Fibroblast of skin of right quadriceps (primary cell): Measurements from ENCODE around the gene IDUA.
A peak's percentile ranks its signal among the peaks of the same experiment; 100 is the strongest.
"Not testable (repeated sequence)": the region's sequence is repeated elsewhere in the genome, so short reads cannot be mapped to it uniquely, and the experiment has no call there.

Experiments
- DNase-seq: peaks from one replicate; pipeline ENCODE4 v3.0.0-alpha.2; 2013

The IDUA gene

DNA sequence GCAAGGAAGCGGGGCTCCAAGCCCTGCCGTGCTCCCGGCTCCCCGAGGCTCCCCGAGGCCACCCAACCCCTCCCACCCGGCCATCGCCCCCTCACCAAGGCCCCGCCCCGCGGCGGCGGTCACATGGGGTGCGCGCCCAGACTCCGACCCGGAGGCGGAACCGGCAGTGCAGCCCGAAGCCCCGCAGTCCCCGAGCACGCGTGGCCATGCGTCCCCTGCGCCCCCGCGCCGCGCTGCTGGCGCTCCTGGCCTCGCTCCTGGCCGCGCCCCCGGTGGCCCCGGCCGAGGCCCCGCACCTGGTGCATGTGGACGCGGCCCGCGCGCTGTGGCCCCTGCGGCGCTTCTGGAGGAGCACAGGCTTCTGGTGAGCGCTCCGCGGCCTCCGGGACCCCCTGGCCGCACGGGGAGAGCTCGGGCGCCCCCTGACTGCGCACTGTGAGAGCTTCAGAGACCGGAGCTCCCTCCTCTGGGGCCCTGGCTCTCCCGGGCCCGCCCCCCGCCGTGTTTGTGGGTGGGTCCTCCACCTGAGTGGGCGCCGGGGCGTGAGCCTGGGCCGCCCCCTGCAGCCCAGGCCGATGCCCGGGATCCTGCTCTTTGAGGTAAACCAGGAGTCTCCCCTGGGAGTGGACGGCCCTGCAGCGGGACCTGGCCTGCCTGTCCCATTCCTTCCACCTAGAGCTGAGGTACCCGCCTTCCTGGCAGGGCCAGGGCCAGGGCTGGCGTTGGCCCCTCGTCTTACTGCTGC, at the start of gene IDUA:
Gene IDUA (plus strand): TSS at position 166 of the 745 bp plus-strand sequence. CDS start 41 bp downstream, at position 207.
- DNase-seq: peak; percentile 63

DNA sequence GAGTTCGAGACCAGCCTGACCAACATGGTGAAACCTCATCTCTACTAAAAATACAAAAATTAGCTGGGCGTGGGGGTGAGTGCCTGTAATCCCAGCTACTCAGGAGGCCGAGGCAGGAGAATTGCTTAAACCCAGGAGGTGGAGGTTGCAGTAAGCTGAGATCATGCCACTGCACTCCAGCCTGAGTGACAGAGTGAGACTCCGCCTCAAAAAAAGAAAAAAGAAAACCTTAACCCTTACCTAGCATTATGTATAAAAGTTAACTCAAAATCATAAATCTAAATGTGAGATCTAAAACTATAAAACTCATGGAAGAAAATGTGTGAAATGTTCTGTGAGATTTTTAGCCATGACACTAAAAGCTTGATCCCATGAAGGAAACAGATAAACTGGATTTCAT, 47.3 kb upstream of the IDUA start:
- DNase-seq: not testable (repeated sequence)

DNA sequence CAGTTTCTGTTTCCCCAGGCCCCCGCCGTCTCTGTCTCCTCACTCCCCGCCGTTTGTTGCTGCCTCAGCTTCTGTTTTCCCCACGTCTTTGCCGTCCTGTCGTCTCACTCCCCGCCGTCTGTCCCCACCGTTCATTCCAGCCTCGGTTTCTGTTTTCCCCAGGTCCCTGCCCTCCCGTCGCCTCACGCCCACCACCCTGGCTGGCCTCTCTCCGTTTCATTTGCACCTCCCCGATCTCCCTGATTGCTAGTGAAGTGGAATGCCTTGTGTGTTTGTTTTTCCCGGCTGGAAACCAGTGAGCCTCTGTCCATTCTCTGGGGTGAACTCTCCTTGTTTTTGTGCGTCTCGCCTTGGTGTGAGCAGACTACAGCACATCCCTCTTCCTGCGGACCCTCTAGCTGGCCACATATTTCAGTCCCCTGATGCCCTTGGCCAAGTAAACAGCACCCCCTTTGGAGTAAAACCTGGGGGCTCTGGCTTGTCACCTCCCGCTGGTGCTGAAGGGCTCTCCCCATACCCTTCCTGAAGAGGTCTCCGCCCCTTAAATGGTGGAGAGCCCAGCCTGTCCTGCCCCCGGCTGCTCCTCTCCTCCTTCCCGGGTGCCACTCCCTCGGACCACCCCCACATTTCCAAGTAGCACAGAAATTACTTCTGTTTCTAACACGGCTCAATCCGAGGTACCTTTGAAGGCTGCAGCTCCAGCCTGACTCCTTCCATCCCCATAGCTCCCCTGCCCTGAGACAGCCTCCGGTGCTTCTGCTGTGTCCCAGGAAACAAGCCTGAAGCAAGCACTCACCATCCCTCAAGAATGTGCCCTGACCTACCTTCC, 41.4 kb upstream of the IDUA start:
- DNase-seq: no peak

DNA sequence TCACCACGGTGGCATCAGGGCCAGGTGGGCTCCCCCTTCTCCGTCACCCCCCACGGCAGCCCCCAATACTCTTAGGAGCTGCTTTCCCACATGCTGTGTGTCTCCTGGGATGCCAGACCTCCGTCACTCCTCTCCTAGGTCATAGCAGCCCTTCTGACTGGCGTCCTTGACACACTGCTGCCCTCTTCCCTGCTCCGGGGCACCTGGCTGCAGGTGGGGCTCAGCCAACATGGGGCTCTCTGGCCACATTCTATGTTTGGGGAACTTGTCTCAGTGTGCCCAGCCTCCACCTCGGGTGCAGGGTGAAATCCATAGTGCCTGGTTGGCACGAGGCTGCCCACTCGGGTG, 40.8 kb upstream of the IDUA start:
- DNase-seq: no peak

DNA sequence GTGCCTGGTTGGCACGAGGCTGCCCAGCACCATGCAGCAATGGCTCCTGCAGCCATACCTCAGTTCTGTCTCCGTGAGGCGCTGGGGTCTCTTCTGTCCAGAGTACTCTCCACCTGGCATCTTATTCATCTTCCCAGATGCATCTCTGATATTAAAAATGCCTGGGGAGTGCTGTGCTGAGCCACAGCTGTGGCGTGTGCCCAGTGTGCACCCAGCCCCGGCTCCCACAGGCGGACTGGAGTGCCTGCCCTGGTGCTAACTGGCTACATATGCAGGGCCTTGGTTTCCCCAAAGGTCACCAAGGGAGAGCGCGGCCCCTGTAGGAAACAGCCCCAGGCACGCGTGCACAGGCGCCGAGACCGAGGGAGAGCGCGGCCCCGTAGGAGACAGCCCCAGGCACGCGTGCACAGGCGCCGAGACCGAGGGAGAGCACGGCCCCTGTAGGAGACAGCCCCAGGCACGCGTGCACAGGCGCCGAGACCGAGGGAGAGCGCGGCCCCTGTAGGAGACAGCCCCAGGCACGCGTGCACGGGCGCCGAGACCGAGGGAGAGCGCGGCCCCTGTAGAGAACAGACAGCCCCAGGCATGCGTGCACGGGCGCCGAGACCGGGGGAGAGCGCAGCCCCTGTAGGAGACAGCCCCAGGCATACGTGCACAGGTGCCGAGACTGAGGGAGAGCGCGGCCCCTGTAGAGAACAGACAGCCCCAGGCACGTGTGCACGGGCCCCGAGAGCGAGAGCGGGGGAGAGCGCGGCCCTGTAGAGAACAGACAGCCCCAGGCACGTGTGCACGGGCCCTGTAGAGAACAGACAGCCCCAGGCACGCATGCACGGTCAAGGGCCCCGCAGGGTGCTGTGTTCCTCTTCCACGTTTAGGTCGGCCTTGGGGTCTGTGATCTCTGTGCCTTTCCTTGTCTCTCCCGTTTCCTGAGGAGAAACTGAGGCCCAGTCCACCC, 40.0 kb upstream of the IDUA start:
- no peak for DNase-seq

DNA sequence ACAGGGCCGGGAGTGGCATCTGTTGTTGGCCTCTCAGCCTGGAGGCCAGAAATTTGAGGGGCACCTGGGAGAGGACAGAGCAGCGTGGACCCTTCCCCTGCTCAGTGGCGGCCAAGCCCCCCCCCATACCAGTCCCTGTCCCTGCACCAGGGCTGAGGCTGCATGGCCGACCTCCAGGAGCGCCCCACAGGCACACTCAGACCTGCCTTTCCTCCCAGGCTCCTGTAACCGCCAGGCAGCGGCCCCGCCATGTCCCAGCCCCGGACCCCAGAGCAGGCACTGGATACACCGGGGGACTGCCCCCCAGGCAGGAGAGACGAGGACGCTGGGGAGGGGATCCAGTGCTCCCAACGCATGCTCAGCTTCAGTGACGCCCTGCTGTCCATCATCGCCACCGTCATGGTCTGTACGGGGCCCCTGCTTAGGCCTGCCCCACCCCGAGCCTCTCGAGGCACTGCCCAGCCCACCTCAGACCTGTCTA, 39.3 kb upstream of the IDUA start:
- DNase-seq: no peak

DNA sequence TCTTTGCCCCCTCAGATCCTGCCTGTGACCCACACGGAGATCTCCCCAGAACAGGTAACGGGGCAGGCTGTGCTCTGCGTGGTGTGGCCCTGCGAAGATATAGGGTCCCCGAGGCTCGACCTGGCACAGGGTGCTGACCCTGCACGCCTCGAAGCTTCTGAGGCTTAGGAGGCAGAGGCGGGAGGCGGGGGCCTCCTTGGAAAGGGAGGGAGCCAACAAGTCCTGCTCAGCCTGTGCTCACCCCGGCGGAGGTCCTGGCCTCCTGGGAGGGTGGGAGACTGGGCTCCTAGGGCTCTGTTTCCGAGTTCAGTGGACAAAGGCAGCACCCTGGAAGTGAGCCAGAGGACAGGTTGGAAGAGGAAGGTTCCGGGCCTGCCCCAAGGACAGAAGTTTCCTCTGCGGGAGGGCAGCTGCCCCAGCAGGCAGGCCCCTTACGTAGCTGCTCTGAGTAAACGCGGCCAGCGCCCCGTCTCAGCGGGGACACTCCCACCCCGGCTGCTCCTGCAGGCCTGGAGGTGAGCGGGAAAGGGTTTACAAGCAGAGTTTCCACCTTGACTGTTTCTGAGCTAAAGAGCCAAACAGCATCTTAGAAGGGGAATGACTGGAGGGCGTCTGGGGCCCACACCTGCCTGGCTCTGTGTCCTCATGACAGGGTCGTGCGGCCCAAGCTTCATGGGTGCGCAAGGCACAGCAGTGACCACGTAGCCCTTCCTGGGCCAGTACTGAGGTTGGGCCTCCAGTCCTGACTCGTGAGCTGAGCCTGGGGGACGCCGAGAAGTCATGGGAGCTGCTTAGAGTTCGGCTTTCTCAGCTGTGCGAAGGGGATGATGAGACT, 38.5 kb upstream of the IDUA start:
- DNase-seq: no peak

DNA sequence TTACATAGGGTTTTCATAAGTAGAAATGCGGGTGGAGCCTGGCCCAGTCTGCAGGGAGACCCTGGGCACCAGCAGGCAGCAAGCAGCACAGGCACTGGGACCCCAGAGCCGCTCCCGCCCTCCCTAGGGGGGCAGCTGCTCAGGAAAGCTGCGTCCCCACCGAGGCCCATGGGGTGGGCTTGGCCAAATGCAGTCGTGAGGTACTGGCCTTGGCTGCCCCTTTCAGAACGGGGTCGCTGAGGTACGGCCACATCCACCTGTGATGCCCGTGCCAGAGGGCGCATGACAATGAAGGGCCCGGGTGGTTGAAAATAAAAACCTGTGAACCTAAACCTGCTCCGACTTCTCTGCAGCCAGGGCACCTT, 37.9 kb upstream of the IDUA start:
- DNase-seq: no peak

DNA sequence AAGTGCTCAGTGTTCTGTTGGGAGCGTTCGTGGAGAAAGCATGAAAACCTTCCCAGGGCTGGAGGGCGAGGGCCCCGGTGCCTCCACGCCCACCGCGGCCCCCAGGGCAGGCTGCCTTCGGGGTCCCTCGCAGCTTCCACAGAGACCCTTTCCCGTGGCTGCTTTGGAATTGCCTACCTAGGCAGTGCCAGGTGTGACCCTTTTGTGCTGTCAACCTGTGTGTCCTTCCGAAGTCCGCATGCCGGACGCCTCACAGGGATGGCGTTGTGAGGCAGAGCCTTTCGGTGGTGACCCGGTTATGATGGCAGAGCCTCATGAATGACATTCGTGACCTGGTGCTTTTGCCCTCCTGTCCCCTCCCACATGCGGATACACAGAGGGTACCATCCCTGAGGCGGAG, 37.2 kb upstream of the IDUA start:
- no peak for DNase-seq

DNA sequence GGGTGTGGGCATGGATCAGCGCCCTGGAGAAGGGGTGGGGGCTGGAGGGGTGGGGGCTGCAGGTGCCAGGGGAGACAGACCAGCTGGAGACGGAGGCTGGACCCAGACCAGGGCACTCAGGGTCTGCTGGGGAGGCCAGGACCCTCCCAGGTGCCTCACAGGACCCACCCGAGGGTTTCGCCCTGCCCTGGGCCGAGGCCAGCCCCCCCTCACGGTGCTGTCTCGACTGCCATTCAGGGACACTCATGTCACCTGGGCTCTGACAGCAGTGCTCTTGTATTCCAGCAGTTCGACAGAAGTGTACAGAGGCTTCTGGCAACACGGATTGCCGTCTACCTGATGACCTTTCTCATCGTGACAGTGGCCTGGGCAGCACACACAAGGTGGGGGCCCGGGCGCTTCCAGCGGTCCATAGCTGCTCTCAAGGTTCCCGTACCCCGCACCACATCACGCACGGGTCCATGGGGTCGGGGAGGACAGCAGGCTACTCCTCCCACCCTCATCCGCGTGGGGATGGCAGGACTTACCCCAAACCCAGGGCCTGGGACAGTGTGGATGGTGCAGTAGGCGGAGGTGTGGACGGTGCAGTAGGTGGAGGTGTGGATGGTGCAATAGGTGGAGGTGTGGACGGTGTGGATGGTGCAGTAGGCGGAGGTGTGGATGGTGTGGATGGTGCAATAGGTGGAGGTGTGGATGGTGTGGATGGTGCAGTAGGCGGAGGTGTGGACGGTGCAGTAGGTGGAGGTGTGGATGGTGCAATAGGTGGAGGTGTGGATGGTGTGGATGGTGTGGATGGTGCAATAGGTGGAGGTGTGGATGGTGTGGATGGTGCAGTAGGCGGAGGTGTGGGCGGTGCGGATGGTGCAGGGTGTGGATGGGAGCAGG, 36.5 kb upstream of the IDUA start:
- DNase-seq: no peak

DNA sequence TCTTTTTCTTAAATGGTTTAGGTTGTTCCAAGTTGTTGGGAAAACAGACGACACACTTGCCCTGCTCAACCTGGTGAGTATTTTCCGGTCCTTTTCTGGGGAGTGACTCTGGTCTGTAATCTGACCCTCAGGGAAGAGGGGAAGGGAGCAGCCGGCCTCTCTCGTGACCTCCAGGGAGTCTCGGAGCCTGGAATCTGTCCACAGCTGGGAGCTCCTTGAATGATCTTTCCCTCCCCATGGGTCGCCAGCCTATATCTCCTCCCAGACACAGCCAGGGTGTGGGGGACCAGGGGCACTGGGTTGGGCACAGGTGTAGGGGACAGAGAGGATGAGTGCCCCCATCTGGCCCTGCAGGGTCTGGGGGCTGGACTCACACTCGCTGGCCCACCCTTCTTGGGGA, 35.7 kb upstream of the IDUA start:
- no peak for DNase-seq

DNA sequence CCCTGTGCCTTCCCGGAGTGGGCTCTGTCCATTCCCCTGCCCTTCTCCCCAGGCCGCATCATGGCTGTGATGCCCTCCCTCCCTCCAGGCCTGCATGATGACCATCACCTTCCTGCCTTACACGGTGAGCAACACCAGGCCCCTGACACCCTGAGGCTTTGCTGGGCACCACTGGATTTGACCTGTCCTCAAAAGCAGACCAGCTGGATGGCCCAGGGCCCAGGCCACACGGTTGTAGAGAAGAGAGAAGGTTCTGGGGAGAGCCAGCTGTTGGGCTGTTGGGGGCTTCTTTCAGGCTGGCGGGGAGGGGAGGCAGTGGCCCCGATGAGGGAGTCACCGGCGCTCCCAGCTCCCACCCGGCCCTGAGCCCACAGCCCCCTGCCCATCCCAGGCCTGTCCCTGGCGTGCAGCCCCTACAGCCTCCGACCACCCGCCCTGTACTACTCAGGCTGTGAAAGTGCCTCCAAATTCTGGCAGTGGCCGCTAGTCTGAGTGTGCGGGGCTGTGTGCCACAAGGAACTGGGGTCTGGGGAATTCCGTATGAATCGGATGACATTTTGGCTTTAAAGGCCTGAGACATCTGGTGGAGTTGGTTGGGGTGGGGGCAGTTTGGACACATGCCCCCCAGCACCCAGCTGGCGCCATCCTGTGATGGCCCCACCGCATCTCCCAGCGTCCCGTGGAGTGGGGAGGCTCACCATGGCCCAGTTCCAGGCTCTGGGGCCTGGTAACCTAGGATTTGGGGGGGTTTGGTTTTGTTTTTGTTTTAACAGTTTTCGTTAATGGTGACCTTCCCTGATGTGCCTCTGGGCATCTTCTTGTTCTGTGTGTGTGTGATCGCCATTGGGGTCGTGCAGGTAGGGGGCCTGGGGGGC, 35.0 kb upstream of the IDUA start:
- no peak for DNase-seq

DNA sequence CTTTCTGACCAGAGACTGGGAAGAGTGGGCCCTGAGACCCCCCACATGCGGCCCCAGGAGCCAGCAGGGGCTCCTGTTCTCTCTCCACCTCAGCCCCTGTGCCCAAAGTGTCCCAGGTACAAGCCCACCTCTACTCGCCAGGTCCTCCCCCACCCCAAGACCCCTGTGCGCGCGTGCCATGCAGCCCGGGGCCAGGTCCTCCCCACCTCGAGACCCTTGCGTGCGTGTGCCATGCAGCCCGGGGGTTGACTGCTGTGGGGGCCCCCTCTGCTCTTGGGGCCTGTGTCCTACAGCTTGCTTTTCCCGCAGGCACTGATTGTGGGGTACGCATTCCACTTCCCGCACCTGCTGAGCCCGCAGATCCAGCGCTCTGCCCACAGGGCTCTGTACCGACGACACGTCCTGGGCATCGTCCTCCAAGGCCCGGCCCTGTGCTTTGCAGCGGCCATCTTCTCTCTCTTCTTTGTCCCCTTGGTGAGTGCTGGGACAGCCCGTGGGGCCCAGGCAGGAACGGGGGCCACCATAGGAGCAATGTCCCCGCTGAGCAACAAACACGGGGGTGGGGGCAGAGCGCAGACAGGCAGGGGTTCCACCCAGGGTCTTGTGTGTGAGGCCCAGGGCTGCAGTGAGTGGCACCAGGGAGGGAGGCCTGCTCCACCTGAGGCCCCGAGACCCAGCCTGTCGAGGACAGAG, 33.8 kb upstream of the IDUA start:
- DNase-seq: no peak

DNA sequence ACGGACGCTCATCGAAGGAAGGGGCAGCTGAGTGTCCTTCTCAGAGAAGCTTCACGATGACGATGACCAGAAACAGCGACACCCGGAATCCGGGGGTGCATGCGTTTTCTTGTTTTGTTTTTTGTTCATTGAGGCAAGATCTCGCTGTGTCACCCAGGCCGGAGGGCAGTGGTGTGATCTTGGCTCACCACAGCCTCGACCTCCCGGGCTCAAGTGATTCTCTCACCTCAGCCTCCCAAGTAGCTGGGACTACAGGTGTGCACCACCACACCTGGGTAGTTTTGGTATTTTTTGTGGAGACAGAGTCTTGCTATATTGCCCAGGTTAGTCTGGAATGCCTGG, 33.3 kb upstream of the IDUA start:
- DNase-seq: no peak

DNA sequence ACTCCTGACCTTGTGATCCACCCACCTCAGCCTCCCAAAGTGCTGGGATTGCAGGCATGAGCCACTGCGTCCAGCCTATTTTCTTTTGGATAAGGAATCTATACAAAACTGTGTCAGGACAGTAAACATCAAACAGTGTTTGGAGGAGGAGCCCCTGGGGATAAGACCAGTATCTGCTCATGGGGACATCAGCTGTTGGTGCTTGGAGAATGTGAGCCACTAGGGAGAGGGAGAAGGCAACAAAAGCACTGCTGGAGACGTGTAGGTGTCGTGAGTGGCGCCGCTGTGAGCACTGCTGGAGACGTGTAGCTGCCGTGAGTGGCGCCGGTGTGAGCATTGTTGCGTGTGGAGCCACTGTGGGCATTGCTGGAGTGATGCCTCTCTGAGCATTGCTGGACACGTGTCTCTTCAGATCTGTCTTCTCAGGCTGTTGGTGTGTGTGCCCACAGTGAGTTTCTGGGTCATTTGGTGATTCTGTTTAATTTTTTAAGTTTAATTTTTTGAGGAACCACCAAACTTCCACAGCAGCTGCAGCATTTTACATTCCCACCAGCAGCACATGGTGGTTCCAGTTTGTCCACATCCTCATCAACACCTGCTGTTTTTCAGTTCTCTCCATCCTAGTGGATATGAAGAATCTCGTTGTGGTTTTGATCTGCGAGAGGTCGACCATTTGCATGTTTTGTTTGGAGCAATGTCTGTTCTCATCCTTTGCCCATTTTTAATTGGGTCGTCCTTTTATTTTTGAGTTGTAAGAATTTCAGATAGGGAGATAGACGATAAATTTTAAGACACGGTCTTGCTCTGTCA, 32.4 kb upstream of the IDUA start:
- no peak for DNase-seq

DNA sequence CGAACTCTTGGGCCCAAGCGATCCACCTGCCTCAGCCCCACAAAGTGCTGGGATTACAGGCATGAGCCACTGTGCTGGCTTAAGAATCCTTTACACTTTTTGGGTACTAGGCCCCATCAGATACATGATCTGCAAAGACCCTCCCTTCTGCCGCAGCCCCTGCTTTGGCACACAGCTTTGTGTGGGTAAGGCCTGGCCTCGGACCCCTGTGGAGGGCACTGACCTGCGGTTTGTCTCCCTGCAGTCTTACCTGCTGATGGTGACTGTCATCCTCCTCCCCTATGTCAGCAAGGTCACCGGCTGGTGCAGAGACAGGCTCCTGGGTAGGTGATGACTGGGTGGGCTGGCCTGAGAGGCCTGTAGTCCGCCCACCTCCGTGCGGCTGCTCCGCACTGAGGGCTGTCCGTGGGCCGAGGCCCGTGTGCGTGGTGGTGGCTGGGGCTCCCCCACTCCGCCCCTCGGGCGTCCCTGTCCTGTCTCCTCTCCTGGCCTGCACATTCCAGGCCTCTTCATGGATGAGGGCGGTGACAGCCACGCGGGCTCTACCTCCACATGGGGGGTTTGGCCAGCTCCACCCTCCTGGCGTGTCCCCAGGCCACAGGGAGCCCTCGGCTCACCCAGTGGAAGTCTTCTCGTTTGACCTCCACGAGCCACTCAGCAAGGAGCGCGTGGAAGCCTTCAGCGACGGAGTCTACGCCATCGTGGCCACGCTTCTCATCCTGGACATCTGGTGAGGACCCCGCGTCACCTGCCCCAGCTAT, 31.5 kb upstream of the IDUA start:
- DNase-seq: no peak

DNA sequence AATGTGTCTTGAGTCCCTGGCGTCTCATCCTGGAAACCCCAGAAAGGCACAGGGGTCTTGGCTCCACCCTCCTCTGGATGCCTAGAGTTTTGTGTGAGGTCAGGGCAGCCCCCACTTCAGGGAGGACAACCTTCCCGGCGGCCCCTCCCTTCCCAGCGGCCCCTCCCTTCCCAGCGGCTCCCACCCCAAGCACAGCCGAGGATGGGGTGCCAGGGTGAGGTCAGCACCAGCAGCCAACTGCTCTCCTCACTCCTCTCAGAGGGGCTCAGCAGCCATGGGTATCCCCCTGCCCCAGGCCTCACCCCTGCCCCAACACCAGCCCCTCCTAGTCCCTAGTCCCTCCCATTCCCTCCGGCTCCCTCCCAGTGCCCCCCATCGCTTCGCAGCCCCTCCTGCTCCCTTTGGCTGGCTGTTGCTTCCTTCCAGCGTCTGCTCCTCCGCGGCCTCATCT, 30.9 kb upstream of the IDUA start:
- DNase-seq: no peak
